Ramos (cell line): ENCODE results near the gene MYO3B.

Experiments used
- in situ Hi-C: fragments of 300-500 bp; cut with MboI; formaldehyde crosslinking; loops from one replicate; pipeline ENCODE4 v1.14.3; 2022; ENCODE audit warnings: low sequenced_read_pairs; ENCODE audit not compliant: unreplicated experiment

Gene MYO3B

GRCh38 chr2:170177950-170178781 lies at the start of gene MYO3B:
TSS of gene MYO3B (plus strand) at chr2:170178147. CDS start at chr2:170178288, 141 bp downstream.
- in situ Hi-C loops: no loop called here

GRCh38 chr2:170139276-170139967 lies 38.5 kb upstream of the MYO3B start:
- in situ Hi-C loops: no loop called here

- in situ Hi-C loops: no loop called here
Measured at GRCh38 chr2:170140561-170140960, 37.4 kb upstream of the MYO3B start.

GRCh38 chr2:170141865-170142264 lies 36.1 kb upstream of the MYO3B start:
- in situ Hi-C loops: no loop called here

- in situ Hi-C loops: no loop called here
Measured at GRCh38 chr2:170142502-170142901, 35.4 kb upstream of the MYO3B start.

GRCh38 chr2:170143045-170143717 lies 34.8 kb upstream of the MYO3B start:
- in situ Hi-C loops: no loop called here

- in situ Hi-C loops: no loop called here
Measured at GRCh38 chr2:170144761-170145160, 33.2 kb upstream of the MYO3B start.

GRCh38 chr2:170145191-170145590 lies 32.8 kb upstream of the MYO3B start:
- in situ Hi-C loops: no loop called here

GRCh38 chr2:170145675-170146432 lies 32.1 kb upstream of the MYO3B start:
- in situ Hi-C loops: no loop called here

GRCh38 chr2:170146784-170147183 lies 31.2 kb upstream of the MYO3B start:
- in situ Hi-C loops: no loop called here

GRCh38 chr2:170147576-170147975 lies 30.4 kb upstream of the MYO3B start:
- in situ Hi-C loops: no loop called here

- in situ Hi-C loops: no loop called here
Measured at GRCh38 chr2:170148161-170148560, 29.8 kb upstream of the MYO3B start.

- in situ Hi-C loops: no loop called here
Measured at GRCh38 chr2:170152421-170152820, 25.5 kb upstream of the MYO3B start.

GRCh38 chr2:170155022-170155722 lies 22.8 kb upstream of the MYO3B start:
- in situ Hi-C loops: no loop called here

GRCh38 chr2:170155723-170156253 lies 22.2 kb upstream of the MYO3B start:
- in situ Hi-C loops: no loop called here

- in situ Hi-C loops: no loop called here
Measured at GRCh38 chr2:170156592-170156991, 21.4 kb upstream of the MYO3B start.

- in situ Hi-C loops: no loop called here
Measured at GRCh38 chr2:170157025-170157684, 20.8 kb upstream of the MYO3B start.

GRCh38 chr2:170159060-170159459 lies 18.9 kb upstream of the MYO3B start:
- in situ Hi-C loops: no loop called here
